ENCODE measurements around the gene KCNB1.

DNA sequence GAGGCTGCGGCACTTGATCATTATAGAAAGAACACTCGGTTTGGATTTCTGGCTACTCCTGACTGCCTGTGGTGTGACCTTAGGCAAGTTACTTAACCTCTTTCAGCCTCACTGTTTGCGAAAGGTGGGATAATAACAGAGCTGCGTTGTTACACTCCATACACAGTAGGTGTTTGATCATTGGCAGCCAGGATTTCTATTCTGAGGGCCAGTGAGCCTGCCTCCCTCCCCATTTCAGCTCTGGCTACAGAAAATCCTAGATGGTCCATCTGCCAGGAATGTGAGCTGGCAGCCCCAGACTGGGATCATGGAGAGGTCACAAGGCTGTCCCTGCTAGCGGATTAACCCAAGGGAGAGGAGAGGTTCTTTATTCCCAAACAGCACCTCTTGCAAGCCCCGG, 2.7 kb downstream of the KCNB1 start:
- TF ChIP-seq, protein P1, sequence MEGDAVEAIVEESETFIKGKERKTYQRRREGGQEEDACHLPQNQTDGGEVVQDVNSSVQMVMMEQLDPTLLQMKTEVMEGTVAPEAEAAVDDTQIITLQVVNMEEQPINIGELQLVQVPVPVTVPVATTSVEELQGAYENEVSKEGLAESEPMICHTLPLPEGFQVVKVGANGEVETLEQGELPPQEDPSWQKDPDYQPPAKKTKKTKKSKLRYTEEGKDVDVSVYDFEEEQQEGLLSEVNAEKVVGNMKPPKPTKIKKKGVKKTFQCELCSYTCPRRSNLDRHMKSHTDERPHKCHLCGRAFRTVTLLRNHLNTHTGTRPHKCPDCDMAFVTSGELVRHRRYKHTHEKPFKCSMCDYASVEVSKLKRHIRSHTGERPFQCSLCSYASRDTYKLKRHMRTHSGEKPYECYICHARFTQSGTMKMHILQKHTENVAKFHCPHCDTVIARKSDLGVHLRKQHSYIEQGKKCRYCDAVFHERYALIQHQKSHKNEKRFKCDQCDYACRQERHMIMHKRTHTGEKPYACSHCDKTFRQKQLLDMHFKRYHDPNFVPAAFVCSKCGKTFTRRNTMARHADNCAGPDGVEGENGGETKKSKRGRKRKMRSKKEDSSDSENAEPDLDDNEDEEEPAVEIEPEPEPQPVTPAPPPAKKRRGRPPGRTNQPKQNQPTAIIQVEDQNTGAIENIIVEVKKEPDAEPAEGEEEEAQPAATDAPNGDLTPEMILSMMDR (conservative IDR thresholded peaks at IDR 0.05 in 1 of 2, IDR thresholded peaks at IDR 0.05 in 1 of 2; ENCODE audit: low read depth in 1 of 2, low read length in 2 of 2), result no peak
- TF ChIP-seq EZH2 (IDR thresholded peaks at IDR 0.05; ENCODE audit: low read length, missing control alignments), result no peak

All from fibroblast of lung (primary cell).